Measurements from ENCODE around the gene TREML4.

- TF ChIP-seq CTCF (IDR thresholded peaks at IDR 0.05) (no peak), POLR2A (IDR thresholded peaks at IDR 0.05) (no peak)
These were observed 43.4 kb upstream of the TREML4 start for GRCh38 chr6:41184761-41185160.
